ENCODE measurements around the gene ZNF394.

Gene ZNF394

DNA sequence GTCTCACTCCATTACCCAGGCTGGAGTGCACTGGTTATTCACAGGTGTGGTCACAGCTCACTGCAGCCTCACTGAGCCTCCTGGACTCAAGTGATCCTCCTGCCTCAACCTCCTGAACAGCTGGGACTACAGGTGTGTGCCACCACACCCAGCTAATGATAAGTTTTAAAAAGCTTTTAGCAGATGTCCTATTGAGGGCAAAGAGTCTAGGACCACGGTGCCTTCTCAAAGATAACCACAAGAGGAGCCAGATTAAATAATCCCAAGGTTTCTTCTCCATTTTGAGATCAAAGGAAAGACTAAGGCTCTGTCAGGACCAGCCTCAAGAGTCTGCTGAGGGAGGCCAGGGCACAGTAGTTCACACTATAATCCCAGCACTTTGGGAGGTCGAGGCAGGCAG lies 38.9 kb downstream of the ZNF394 start:
- ATAC-seq, result no peak
- TF ChIP-seq, protein P1, sequence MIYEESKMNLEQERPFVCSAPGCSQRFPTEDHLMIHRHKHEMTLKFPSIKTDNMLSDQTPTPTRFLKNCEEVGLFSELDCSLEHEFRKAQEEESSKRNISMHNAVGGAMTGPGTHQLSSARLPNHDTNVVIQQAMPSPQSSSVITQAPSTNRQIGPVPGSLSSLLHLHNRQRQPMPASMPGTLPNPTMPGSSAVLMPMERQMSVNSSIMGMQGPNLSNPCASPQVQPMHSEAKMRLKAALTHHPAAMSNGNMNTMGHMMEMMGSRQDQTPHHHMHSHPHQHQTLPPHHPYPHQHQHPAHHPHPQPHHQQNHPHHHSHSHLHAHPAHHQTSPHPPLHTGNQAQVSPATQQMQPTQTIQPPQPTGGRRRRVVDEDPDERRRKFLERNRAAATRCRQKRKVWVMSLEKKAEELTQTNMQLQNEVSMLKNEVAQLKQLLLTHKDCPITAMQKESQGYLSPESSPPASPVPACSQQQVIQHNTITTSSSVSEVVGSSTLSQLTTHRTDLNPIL (CRISPR knock-in tag; IDR thresholded peaks at IDR 0.05; ENCODE audit: low read depth), result no peak
- no peak for TF ChIP-seq ZC3H10 (CRISPR knock-in tag; IDR thresholded peaks at IDR 0.05)
- TF ChIP-seq ZFP3 (CRISPR knock-in tag; IDR thresholded peaks at IDR 0.05), result no peak
- no peak for TF ChIP-seq OSR1 (CRISPR knock-in tag; IDR thresholded peaks at IDR 0.05)
- TF ChIP-seq ISL1 (CRISPR knock-in tag; IDR thresholded peaks at IDR 0.05), result no peak
- TF ChIP-seq BACH2 (CRISPR knock-in tag; IDR thresholded peaks at IDR 0.05; ENCODE audit: borderline replicate concordance), result no peak
- TF ChIP-seq TCF4 (CRISPR knock-in tag; IDR thresholded peaks at IDR 0.05; ENCODE audit: borderline replicate concordance), result no peak
- no peak for TF ChIP-seq ESRRG (CRISPR knock-in tag; IDR thresholded peaks at IDR 0.05)
- no peak for TF ChIP-seq ZFP30 (CRISPR knock-in tag; IDR thresholded peaks at IDR 0.05)
- TF ChIP-seq, protein P2, sequence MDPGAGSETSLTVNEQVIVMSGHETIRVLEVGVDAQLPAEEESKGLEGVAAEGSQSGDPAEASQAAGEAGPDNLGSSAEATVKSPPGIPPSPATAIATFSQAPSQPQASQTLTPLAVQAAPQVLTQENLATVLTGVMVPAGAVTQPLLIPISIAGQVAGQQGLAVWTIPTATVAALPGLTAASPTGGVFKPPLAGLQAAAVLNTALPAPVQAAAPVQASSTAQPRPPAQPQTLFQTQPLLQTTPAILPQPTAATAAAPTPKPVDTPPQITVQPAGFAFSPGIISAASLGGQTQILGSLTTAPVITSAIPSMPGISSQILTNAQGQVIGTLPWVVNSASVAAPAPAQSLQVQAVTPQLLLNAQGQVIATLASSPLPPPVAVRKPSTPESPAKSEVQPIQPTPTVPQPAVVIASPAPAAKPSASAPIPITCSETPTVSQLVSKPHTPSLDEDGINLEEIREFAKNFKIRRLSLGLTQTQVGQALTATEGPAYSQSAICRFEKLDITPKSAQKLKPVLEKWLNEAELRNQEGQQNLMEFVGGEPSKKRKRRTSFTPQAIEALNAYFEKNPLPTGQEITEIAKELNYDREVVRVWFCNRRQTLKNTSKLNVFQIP (CRISPR knock-in tag; IDR thresholded peaks at IDR 0.05; ENCODE audit: borderline replicate concordance, low read depth), result no peak
- TF ChIP-seq RARB (CRISPR knock-in tag; IDR thresholded peaks at IDR 0.05), result no peak
- TF ChIP-seq CSDC2 (CRISPR knock-in tag; IDR thresholded peaks at IDR 0.05), result no peak
- TF ChIP-seq TOX (CRISPR knock-in tag; IDR thresholded peaks at IDR 0.05; ENCODE audit: borderline replicate concordance), result no peak
- no peak for TF ChIP-seq GLIS3 (CRISPR knock-in tag; IDR thresholded peaks at IDR 0.05)
- TF ChIP-seq, protein P3, sequence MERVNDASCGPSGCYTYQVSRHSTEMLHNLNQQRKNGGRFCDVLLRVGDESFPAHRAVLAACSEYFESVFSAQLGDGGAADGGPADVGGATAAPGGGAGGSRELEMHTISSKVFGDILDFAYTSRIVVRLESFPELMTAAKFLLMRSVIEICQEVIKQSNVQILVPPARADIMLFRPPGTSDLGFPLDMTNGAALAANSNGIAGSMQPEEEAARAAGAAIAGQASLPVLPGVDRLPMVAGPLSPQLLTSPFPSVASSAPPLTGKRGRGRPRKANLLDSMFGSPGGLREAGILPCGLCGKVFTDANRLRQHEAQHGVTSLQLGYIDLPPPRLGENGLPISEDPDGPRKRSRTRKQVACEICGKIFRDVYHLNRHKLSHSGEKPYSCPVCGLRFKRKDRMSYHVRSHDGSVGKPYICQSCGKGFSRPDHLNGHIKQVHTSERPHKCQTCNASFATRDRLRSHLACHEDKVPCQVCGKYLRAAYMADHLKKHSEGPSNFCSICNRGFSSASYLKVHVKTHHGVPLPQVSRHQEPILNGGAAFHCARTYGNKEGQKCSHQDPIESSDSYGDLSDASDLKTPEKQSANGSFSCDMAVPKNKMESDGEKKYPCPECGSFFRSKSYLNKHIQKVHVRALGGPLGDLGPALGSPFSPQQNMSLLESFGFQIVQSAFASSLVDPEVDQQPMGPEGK (CRISPR knock-in tag; IDR thresholded peaks at IDR 0.05; ENCODE audit: borderline replicate concordance), result no peak
- no peak for TF ChIP-seq ZNF565 (CRISPR knock-in tag; conservative IDR thresholded peaks at IDR 0.05; ENCODE audit: low read depth)
- no peak for TF ChIP-seq PPARA (CRISPR knock-in tag; IDR thresholded peaks at IDR 0.05; ENCODE audit: borderline replicate concordance)
- TF ChIP-seq ARNTL (CRISPR knock-in tag; IDR thresholded peaks at IDR 0.05; ENCODE audit: borderline replicate concordance, low read depth), result no peak
- TF ChIP-seq SNAI2 (CRISPR knock-in tag; IDR thresholded peaks at IDR 0.05), result no peak
- TF ChIP-seq, protein P4, sequence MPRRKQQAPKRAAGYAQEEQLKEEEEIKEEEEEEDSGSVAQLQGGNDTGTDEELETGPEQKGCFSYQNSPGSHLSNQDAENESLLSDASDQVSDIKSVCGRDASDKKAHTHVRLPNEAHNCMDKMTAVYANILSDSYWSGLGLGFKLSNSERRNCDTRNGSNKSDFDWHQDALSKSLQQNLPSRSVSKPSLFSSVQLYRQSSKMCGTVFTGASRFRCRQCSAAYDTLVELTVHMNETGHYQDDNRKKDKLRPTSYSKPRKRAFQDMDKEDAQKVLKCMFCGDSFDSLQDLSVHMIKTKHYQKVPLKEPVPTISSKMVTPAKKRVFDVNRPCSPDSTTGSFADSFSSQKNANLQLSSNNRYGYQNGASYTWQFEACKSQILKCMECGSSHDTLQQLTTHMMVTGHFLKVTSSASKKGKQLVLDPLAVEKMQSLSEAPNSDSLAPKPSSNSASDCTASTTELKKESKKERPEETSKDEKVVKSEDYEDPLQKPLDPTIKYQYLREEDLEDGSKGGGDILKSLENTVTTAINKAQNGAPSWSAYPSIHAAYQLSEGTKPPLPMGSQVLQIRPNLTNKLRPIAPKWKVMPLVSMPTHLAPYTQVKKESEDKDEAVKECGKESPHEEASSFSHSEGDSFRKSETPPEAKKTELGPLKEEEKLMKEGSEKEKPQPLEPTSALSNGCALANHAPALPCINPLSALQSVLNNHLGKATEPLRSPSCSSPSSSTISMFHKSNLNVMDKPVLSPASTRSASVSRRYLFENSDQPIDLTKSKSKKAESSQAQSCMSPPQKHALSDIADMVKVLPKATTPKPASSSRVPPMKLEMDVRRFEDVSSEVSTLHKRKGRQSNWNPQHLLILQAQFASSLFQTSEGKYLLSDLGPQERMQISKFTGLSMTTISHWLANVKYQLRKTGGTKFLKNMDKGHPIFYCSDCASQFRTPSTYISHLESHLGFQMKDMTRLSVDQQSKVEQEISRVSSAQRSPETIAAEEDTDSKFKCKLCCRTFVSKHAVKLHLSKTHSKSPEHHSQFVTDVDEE (CRISPR knock-in tag; IDR thresholded peaks at IDR 0.05), result no peak

DNA sequence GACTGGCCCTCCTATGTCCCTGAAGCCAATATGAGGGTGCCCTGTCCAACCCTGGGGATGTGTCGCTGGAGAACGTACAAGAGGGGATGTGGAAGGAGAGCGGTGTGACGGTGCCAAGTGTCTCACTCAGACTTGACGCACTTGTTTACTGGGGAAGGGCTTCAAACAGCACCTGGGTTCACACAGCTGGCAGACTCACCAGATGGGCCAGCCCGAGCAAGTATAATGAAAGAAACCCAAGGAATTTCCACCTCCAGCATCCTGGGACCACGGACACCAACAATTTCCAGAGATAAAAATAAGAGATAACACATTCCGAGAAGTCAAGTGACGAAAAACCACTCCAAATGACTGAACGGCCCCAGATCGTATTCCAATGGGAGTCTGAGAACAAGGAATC lies 39.4 kb downstream of the ZNF394 start:
- no peak for ATAC-seq
- no peak for TF ChIP-seq ZNF8 (CRISPR knock-in tag; IDR thresholded peaks at IDR 0.05)
- no peak for TF ChIP-seq ZFP3 (CRISPR knock-in tag; IDR thresholded peaks at IDR 0.05)
- no peak for TF ChIP-seq ZNF565 (CRISPR knock-in tag; conservative IDR thresholded peaks at IDR 0.05; ENCODE audit: low read depth)
- no peak for TF ChIP-seq GLIS3 (CRISPR knock-in tag; IDR thresholded peaks at IDR 0.05)
- TF ChIP-seq ZC3H10 (CRISPR knock-in tag; IDR thresholded peaks at IDR 0.05), result no peak
- TF ChIP-seq BACH2 (CRISPR knock-in tag; IDR thresholded peaks at IDR 0.05; ENCODE audit: borderline replicate concordance), result no peak
- no peak for TF ChIP-seq TCF4 (CRISPR knock-in tag; IDR thresholded peaks at IDR 0.05; ENCODE audit: borderline replicate concordance)
- TF ChIP-seq PPARA (CRISPR knock-in tag; IDR thresholded peaks at IDR 0.05; ENCODE audit: borderline replicate concordance), result no peak
- TF ChIP-seq, protein P5, sequence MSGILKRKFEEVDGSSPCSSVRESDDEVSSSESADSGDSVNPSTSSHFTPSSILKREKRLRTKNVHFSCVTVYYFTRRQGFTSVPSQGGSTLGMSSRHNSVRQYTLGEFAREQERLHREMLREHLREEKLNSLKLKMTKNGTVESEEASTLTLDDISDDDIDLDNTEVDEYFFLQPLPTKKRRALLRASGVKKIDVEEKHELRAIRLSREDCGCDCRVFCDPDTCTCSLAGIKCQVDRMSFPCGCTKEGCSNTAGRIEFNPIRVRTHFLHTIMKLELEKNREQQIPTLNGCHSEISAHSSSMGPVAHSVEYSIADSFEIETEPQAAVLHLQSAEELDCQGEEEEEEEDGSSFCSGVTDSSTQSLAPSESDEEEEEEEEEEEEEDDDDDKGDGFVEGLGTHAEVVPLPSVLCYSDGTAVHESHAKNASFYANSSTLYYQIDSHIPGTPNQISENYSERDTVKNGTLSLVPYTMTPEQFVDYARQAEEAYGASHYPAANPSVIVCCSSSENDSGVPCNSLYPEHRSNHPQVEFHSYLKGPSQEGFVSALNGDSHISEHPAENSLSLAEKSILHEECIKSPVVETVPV (CRISPR knock-in tag; IDR thresholded peaks at IDR 0.05), result no peak
- no peak for TF ChIP-seq ZNF70 (CRISPR knock-in tag; IDR thresholded peaks at IDR 0.05)
- TF ChIP-seq ISL1 (CRISPR knock-in tag; IDR thresholded peaks at IDR 0.05), result no peak
- no peak for TF ChIP-seq CSDC2 (CRISPR knock-in tag; IDR thresholded peaks at IDR 0.05)
- TF ChIP-seq ARNTL (CRISPR knock-in tag; IDR thresholded peaks at IDR 0.05; ENCODE audit: borderline replicate concordance, low read depth), result no peak
- TF ChIP-seq OSR1 (CRISPR knock-in tag; IDR thresholded peaks at IDR 0.05), result no peak
- TF ChIP-seq, protein P3 (CRISPR knock-in tag; IDR thresholded peaks at IDR 0.05; ENCODE audit: borderline replicate concordance), result no peak

Data from SK-N-SH treated with all-trans-retinoic acid at 6 μM for 48 hours (cell line).